SK-N-SH (cell line): Measurements from ENCODE around the gene PLIN5. TPM values are rescaled to one million over a fixed set of nuclear protein-coding genes. Genes with fewer than 3 reads are reported as not detected.

Experiments
- CTCF ChIA-PET: fragments of 300-600, 350-600 bp; formaldehyde crosslinking; extraction: SDS; loops from one replicate; lab custom pipeline; 2021; lab: Yijun Ruan, JAX
- POLR2A ChIA-PET: fragments of 350-600 bp; sonication (Branson Sonifier 250); formaldehyde crosslinking; extraction: SDS; loops from one replicate; lab custom pipeline; 2020; ENCODE audit warnings: antibody characterized with exemption, inconsistent platforms; lab: Yijun Ruan, JAX
- DNase-seq: peaks from one replicate; pipeline ENCODE4 v3.0.0; 2012
- H2AFZ ChIP-seq: fragments of 200-600 bp; sonication (generic); 2 replicates; pipeline ENCODE4 v1.8.1; 2016; ENCODE audit warnings: antibody characterized with exemption, mild to moderate bottlenecking, low read depth
- H3F3A ChIP-seq: fragments of 200-600 bp; sonication (generic); replicated peaks from 2 replicates; pipeline ENCODE3; 2016; ENCODE audit warnings: antibody characterized with exemption, mild to moderate bottlenecking; ENCODE audit not compliant: insufficient read depth
- H3K27ac ChIP-seq, 2 experiments: fragments of 200-500 bp in 1 of 2; fragments of 200-600 bp in 1 of 2; sonication (Bioruptor generic) in 1 of 2; sonication (generic), shearing (Covaris generic) in 1 of 2; 2 replicates each; pipeline versions ENCODE4 v1.5.1 to v1.6.1; 2014 to 2016; ENCODE audit warnings: low read depth in 2 of 2, inconsistent platforms in 1 of 2, low read length in 1 of 2, mild to moderate bottlenecking in 1 of 2, mixed read lengths in 1 of 2
- H3K27me3 ChIP-seq: fragments of 200-600 bp; sonication (generic), shearing (Covaris generic); 2 replicates; pipeline ENCODE4 v1.6.1; 2016; ENCODE audit warnings: mixed run types; ENCODE audit not compliant: insufficient read depth
- H3K36me3 ChIP-seq, 2 experiments: fragments of 200-500 bp in 1 of 2; fragments of 200-600 bp in 1 of 2; sonication (Bioruptor generic) in 1 of 2; sonication (generic) in 1 of 2; replicated peaks in 1 of 2; 2 replicates each; pipeline versions ENCODE3 to v1.5.1; 2014 to 2016; ENCODE audit warnings: low read length in 1 of 2, mild to moderate bottlenecking in 1 of 2; ENCODE audit not compliant: insufficient read depth in 2 of 2, control insufficient read depth in 1 of 2
- H3K4me1 ChIP-seq, 2 experiments: fragments of 200-500 bp in 1 of 2; fragments of 200-600 bp in 1 of 2; sonication (Bioruptor generic) in 1 of 2; sonication (generic), shearing (Covaris generic) in 1 of 2; 2 replicates each; pipeline versions ENCODE4 v1.5.1 to v1.6.1; 2014 to 2016; ENCODE audit warnings: low read depth in 1 of 2, low read length in 1 of 2, mixed run types in 1 of 2; ENCODE audit not compliant: insufficient read depth in 2 of 2, control insufficient read depth in 1 of 2
- H3K4me2 ChIP-seq: fragments of 200-600 bp; sonication (generic), shearing (Covaris generic); 2 replicates; pipeline ENCODE4 v1.6.1; 2017; ENCODE audit warnings: mixed run types
- H3K4me3 ChIP-seq, 2 experiments: fragments of 200-500 bp in 1 of 2; fragments of 200-600 bp in 1 of 2; sonication (Bioruptor generic) in 1 of 2; sonication (generic), shearing (Covaris generic) in 1 of 2; 2 replicates each; pipeline versions ENCODE4 v1.5.1 to v1.8.1; 2014 to 2016; ENCODE audit warnings: low read depth in 2 of 2, inconsistent platforms in 1 of 2, low read length in 1 of 2, mild to moderate bottlenecking in 1 of 2, mixed read lengths in 1 of 2, moderate library complexity in 1 of 2
- H3K79me2 ChIP-seq: fragments of 200-600 bp; sonication (generic); 2 replicates; pipeline ENCODE4 v1.8.1; 2017; ENCODE audit warnings: mild to moderate bottlenecking; ENCODE audit not compliant: insufficient read depth
- H3K9ac ChIP-seq: fragments of 200-600 bp; sonication (generic); 2 replicates; pipeline ENCODE4 v1.6.1; 2017; ENCODE audit warnings: mixed run types
- H3K9me2 ChIP-seq: fragments of 200-600 bp; sonication (generic); 2 replicates; pipeline ENCODE4 v1.6.1; 2017; ENCODE audit warnings: mixed run types
- H3K9me3 ChIP-seq: fragments of 200-600 bp; sonication (generic); 2 replicates; pipeline ENCODE4 v1.6.1; 2017; ENCODE audit warnings: mixed run types, mild to moderate bottlenecking, moderate library complexity
- H4K20me1 ChIP-seq: fragments of 200-600 bp; sonication (generic); 2 replicates; pipeline ENCODE4 v1.6.1; 2017; ENCODE audit warnings: mild to moderate bottlenecking, mixed run types; ENCODE audit not compliant: insufficient read depth
- CHD2 ChIP-seq: fragments of 150-350 bp; IDR thresholded peaks from 2 replicates; pipeline ENCODE4 v1.6.1; 2018; ENCODE audit warnings: low read length; ENCODE audit not compliant: partially characterized antibody
- CTCF ChIP-seq: fragments of 200-600 bp; sonication (generic); IDR thresholded peaks from 2 replicates; pipeline ENCODE4 v1.6.1; 2017; ENCODE audit warnings: antibody characterized with exemption, mild to moderate bottlenecking, moderate library complexity
- ELF1 ChIP-seq: IDR thresholded peaks from 2 replicates; pipeline ENCODE4 v1.4.0; 2012
- EZH2phosphoT487 ChIP-seq: fragments of 200-600 bp; sonication (generic); IDR thresholded peaks from 2 replicates; pipeline ENCODE4 v1.6.1; 2017; ENCODE audit warnings: low read depth, mixed run types, mild to moderate bottlenecking, antibody characterized with exemption, moderate library complexity, borderline replicate concordance
- FOSL2 ChIP-seq: IDR thresholded peaks from 2 replicates; pipeline ENCODE4 v1.4.0; 2012; ENCODE audit warnings: low read depth, mild to moderate bottlenecking, moderate library complexity, borderline replicate concordance
- FOXM1 ChIP-seq: IDR thresholded peaks from 2 replicates; pipeline ENCODE4 v1.4.0; 2012; ENCODE audit warnings: low read depth, mild to moderate bottlenecking
- GABPA ChIP-seq: IDR thresholded peaks from 2 replicates; pipeline ENCODE4 v1.4.0; 2012; ENCODE audit warnings: low read depth, mild to moderate bottlenecking
- GATA2 ChIP-seq: sonication (generic); formaldehyde crosslinking; IDR thresholded peaks from 2 replicates; pipeline ENCODE4 v1.5.0; 2020; ENCODE audit warnings: mild to moderate bottlenecking, missing genetic modification reagents
- NFIC ChIP-seq: IDR thresholded peaks from 2 replicates; pipeline ENCODE4 v1.4.0; 2012; ENCODE audit warnings: borderline replicate concordance
- PBX3 ChIP-seq: IDR thresholded peaks from 2 replicates; pipeline ENCODE4; 2012
- RFX5 ChIP-seq: IDR thresholded peaks from 2 replicates; pipeline ENCODE4 v1.6.1; 2012; ENCODE audit warnings: mild to moderate bottlenecking, improper control_type of control experiment, low read length
- RXRA ChIP-seq: IDR thresholded peaks from 2 replicates; pipeline ENCODE4 v1.4.0; 2012; ENCODE audit warnings: low read depth, mild to moderate bottlenecking, borderline replicate concordance
- SMC3 ChIP-seq: IDR thresholded peaks from 2 replicates; pipeline ENCODE4 v1.6.1; 2012; ENCODE audit warnings: low read depth, low read length, improper control_type of control experiment
- TAF1 ChIP-seq: IDR thresholded peaks from 2 replicates; pipeline ENCODE4 v1.6.1; 2012; ENCODE audit warnings: low read depth, mild to moderate bottlenecking, low read length, moderate library complexity, borderline replicate concordance
- TCF12 ChIP-seq: IDR thresholded peaks from 2 replicates; pipeline ENCODE4 v1.4.0; 2012
- YY1 ChIP-seq: IDR thresholded peaks from 2 replicates; pipeline ENCODE4 v1.4.0; 2012; ENCODE audit warnings: low read depth, mild to moderate bottlenecking
- WGBS: methylation state at CpG from one replicate; pipeline ENCODE4 v1.1.6; 2017; ENCODE audit warnings: low lambda C conversion rate; 5-methylcytosine and 5-hydroxymethylcytosine counted together
- polyA plus RNA-seq, 3 experiments: library from polyadenylated mRNA; depleted of rRNA; stranded (reverse); fragments of >200 nt; gene quantifications; 2 replicates each; pipeline ENCODE4 v1.2.3, GENCODE V29; 2012
- TF ChIP-seq, protein P1 (sequence below): fragments of 150-350 bp; IDR thresholded peaks from 2 replicates; pipeline ENCODE4 v1.6.1; 2016; ENCODE audit warnings: mild to moderate bottlenecking, low read depth, low read length

Gene PLIN5
- polyA plus RNA-seq, 1 of the 3 experiments (the other 2 are of a cell fraction), result 0.59 TPM

DNA sequence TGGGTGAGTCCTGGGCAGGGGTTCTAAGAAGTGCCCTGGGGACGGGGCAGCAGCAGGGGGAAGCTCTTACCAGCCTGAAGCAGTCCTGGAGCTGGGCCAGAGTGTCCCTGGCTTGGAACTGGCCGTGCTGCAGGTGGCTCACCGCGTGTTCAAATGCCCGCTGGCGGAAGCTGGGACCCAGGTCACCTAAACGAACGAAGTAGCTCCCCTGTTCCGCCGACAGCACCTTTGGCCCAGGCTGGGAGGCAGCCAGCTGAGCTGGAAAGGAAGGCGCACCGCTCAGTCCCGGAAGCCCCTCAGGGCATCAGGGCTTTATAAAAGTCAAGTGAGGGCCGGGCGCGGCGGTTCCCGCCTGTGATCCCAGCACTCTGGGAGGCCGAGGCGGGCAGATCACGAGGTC lies 26.3 kb downstream of the PLIN5 start:
- Histone ChIP-seq H2AFZ (no peak overlapping the region), H3F3A (no peaks in the 10 kb centered on the region), H3K4me2 (no peak overlapping the region), H3K4me3 (no peak overlapping the region), H3K79me2 (no peaks in the 10 kb centered on the region), H3K36me3 (peaks cover 0 to 7% of the 10 kb centered on the region in 2 experiments), H3K27me3 (no peaks in the 10 kb centered on the region), H3K9me2 (no peaks in the 10 kb centered on the region), H4K20me1 (no peaks in the 10 kb centered on the region), H3K9me3 (no peaks in the 10 kb centered on the region), H3K9ac (no peak overlapping the region), H3K4me1 (0 out of 4 replicates have a peak, but pooled peaks cover 0 to 7% of the 10 kb centered on the region in 2 experiments), H3K27ac (no peak overlapping the region)
- no peak for DNase-seq
- ChIA-PET CTCF (interaction anchor here (1.1 to 3.2 kb wide), 3 partner anchors 13 to 16 kb away, joined by 3 to 20 read pairs (median 17); no protein-coding TSS in a partner anchor), POLR2A (interaction anchor here (0.8 kb wide), 1 partner anchor 9 kb away, joined by 3 read pairs; the partner anchor contains the start of gene PLIN4)
- TF ChIP-seq GATA2 (CRISPR knock-in tag), result no peak
- TF ChIP-seq ELF1, result no peak
- TF ChIP-seq EZH2phosphoT487, result no peak
- TF ChIP-seq FOSL2, result no peak
- TF ChIP-seq GABPA, result no peak
- TF ChIP-seq NFIC, result no peak
- no peak for TF ChIP-seq FOXM1
- TF ChIP-seq TAF1, result no peak
- TF ChIP-seq SMC3, result no peak
- no peak for TF ChIP-seq CHD2
- no peak for TF ChIP-seq RFX5
- no peak for TF ChIP-seq CTCF
- no peak for TF ChIP-seq RXRA
- TF ChIP-seq TCF12, result no peak
- WGBS, result 68% methylated on average over 20 of the region's 21 CpGs

DNA sequence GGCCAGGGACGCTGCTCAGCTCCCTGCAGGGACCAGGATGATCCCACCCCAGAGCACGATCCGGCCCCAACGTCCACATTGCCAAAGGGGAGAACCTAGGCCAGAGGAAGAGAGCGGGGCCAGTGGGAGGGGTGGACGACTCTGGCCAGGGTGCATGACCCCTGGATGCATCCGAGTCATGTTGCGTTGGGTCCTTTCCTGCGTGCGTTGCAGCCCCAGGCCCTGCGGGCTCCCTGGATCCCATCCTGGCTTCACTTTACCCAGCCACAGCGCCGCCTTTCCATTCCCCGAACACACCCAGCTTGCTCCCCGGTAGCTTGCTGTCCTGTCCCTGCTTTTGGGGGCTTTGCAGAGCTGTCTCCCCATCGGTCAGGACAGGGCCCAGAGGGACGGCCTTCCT lies 27.2 kb downstream of the PLIN5 start:
- Histone ChIP-seq H3K27ac (no peak overlapping the region), H3K9me3 (no peaks in the 10 kb centered on the region), H2AFZ (no peak overlapping the region), H3K27me3 (no peaks in the 10 kb centered on the region), H3K4me3 (no peak overlapping the region), H4K20me1 (no peaks in the 10 kb centered on the region), H3K79me2 (no peaks in the 10 kb centered on the region), H3K9me2 (no peaks in the 10 kb centered on the region), H3K36me3 (peaks cover 0 to 14% of the 10 kb centered on the region in 2 experiments), H3K4me1 (0 out of 4 replicates have a peak, but pooled peaks cover 0 to 7% of the 10 kb centered on the region in 2 experiments), H3K9ac (no peak overlapping the region), H3K4me2 (no peak overlapping the region), H3F3A (no peaks in the 10 kb centered on the region)
- no peak for DNase-seq
- POLR2A ChIA-PET, result interaction anchor here (0.8 kb wide), 1 partner anchor 10 kb away, joined by 3 read pairs; the partner anchor contains the start of gene PLIN4
- WGBS, result 95% methylated on average over 16 of the region's 17 CpGs
- TF ChIP-seq RFX5 (no peak), EZH2phosphoT487 (no peak), YY1 (no peak), PBX3 (no peak), ELF1 (no peak)
- TF ChIP-seq, protein P1, sequence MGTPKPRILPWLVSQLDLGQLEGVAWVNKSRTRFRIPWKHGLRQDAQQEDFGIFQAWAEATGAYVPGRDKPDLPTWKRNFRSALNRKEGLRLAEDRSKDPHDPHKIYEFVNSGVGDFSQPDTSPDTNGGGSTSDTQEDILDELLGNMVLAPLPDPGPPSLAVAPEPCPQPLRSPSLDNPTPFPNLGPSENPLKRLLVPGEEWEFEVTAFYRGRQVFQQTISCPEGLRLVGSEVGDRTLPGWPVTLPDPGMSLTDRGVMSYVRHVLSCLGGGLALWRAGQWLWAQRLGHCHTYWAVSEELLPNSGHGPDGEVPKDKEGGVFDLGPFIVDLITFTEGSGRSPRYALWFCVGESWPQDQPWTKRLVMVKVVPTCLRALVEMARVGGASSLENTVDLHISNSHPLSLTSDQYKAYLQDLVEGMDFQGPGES, result no peak
- CTCF ChIA-PET, result interaction anchor here (1.6 to 3.2 kb wide), 3 partner anchors 15 to 17 kb away, joined by 5 to 20 read pairs (median 17); no protein-coding TSS in a partner anchor
